ENCODE results near the gene HCRT. TPM values are rescaled to one million over a fixed set of nuclear protein-coding genes. Genes with fewer than 3 reads are reported as not detected.

The HCRT gene
- total RNA-seq, 3 donors from 2014 or later (not counting 1 experiment from before 2014, with no cell fraction given): not detected

DNA sequence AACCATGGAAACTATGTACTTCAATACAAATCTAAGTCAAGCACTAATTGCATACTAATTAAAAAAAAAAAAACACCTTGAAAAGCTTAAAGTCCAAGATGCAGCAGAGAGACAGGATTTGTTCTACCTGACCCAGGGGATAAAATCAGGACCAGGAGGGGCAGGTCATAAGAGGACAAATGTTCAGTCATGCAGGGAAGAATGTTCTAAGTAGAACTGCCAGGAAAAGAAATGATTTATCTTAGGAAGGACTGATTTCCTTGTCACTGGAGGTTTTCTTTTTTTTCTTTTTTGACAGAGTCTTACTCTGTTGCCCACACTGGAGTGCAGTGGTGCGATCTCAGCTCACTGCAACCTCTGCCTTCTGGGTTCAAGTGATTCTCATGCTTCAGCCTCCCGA, 18.1 kb upstream of the HCRT start:
- H3K27me3 ChIP-seq (ENCODE audit: control insufficient read depth, insufficient read depth, low read length): no peaks in the 10 kb centered on the region
- intact Hi-C loops (cut with micrococcal nuclease): no loop called here
- DNase-seq (no peak), ATAC-seq (no peak)
- Mint-ChIP-seq H3K4me3 (no peak overlapping the region), H3K4me1 (no peaks in the 10 kb centered on the region), H3K27me3 (ENCODE audit: low read depth in 2 of 2) (no peaks in the 10 kb centered on the region), H3K9me3 (no peaks in the 10 kb centered on the region), H3K27ac (no peak overlapping the region), H3K36me3 (no peaks in the 10 kb centered on the region)
- H3K4me1 ChIP-seq (ENCODE audit: control insufficient read depth, insufficient read depth, low read length): peaks cover 4% of the 10 kb centered on the region
- no peak overlapping the region for H3K27ac ChIP-seq (ENCODE audit: low read length)
- H3K36me3 ChIP-seq (ENCODE audit: control insufficient read depth, insufficient read depth, low read length): peaks cover 48% of the 10 kb centered on the region
- H3K9me3 ChIP-seq (ENCODE audit: control insufficient read depth, insufficient read depth, low read length): no peaks in the 10 kb centered on the region
- 100% methylated on average over 2 of the region's 2 CpGs for WGBS (ENCODE audit: insufficient coverage)
- H3K4me3 ChIP-seq (ENCODE audit: low read length): no peak overlapping the region
- TF ChIP-seq, protein P1, sequence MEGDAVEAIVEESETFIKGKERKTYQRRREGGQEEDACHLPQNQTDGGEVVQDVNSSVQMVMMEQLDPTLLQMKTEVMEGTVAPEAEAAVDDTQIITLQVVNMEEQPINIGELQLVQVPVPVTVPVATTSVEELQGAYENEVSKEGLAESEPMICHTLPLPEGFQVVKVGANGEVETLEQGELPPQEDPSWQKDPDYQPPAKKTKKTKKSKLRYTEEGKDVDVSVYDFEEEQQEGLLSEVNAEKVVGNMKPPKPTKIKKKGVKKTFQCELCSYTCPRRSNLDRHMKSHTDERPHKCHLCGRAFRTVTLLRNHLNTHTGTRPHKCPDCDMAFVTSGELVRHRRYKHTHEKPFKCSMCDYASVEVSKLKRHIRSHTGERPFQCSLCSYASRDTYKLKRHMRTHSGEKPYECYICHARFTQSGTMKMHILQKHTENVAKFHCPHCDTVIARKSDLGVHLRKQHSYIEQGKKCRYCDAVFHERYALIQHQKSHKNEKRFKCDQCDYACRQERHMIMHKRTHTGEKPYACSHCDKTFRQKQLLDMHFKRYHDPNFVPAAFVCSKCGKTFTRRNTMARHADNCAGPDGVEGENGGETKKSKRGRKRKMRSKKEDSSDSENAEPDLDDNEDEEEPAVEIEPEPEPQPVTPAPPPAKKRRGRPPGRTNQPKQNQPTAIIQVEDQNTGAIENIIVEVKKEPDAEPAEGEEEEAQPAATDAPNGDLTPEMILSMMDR (IDR thresholded peaks at IDR 0.05): no peak

- H3K27me3 ChIP-seq (ENCODE audit: control insufficient read depth, insufficient read depth, low read length): no peaks in the 10 kb centered on the region
- no peaks in the 10 kb centered on the region for H3K9me3 Mint-ChIP-seq
- no peak for DNase-seq
- no peaks in the 10 kb centered on the region for H3K4me1 Mint-ChIP-seq
- TF ChIP-seq, protein P1 (IDR thresholded peaks at IDR 0.05): no peak
- intact Hi-C loops (cut with micrococcal nuclease): no loop called here
- no peaks in the 10 kb centered on the region for H3K36me3 Mint-ChIP-seq
- H3K4me1 ChIP-seq (ENCODE audit: control insufficient read depth, insufficient read depth, low read length): peaks cover 4% of the 10 kb centered on the region
- H3K4me3 ChIP-seq (ENCODE audit: low read length): no peak overlapping the region
- H3K27me3 Mint-ChIP-seq (ENCODE audit: low read depth in 2 of 2): no peaks in the 10 kb centered on the region
- WGBS (ENCODE audit: insufficient coverage): 100% methylated on average over 5 of the region's 5 CpGs
- H3K4me3 Mint-ChIP-seq: no peak overlapping the region
- no peak for ATAC-seq
- H3K9me3 ChIP-seq (ENCODE audit: control insufficient read depth, insufficient read depth, low read length): no peaks in the 10 kb centered on the region
- H3K27ac ChIP-seq (ENCODE audit: low read length): no peak overlapping the region
- H3K27ac Mint-ChIP-seq: no peak overlapping the region
- peaks cover 47% of the 10 kb centered on the region for H3K36me3 ChIP-seq (ENCODE audit: control insufficient read depth, insufficient read depth, low read length)
Observed at GRCh38 chr17:42202696-42203095, 17.4 kb upstream of the HCRT start.

DNA sequence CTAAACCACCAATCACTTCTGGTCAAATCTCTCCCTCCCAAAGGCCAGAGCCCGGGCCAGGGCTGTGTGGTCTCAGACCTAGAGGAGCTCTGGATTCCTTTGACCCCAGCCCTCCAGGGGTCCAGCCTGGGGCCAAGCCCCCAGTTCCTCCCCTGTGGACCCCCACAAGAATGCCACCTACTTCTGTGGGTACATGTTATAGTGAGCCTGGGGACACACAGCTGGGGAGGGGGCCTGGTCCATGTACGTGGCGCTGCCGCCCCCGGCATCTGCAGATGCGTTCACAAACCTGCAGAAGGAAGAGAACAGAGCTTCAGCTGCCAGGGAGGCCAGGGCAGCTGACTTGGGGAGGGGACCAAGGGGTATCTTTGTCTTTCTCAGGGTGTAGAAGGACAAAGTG, 16.9 kb upstream of the HCRT start:
- Mint-ChIP-seq H3K27ac (peak overlapping the region in 1 of 2 donors; percentile 20), H3K9me3 (no peaks in the 10 kb centered on the region), H3K4me3 (no peak overlapping the region), H3K27me3 (ENCODE audit: low read depth in 2 of 2) (no peaks in the 10 kb centered on the region), H3K4me1 (no peaks in the 10 kb centered on the region), H3K36me3 (no peaks in the 10 kb centered on the region)
- no peak overlapping the region for H3K27ac ChIP-seq (ENCODE audit: low read length)
- no peaks in the 10 kb centered on the region for H3K9me3 ChIP-seq (ENCODE audit: control insufficient read depth, insufficient read depth, low read length)
- DNase-seq (no peak), ATAC-seq (no peak)
- H3K27me3 ChIP-seq (ENCODE audit: control insufficient read depth, insufficient read depth, low read length): no peaks in the 10 kb centered on the region
- TF ChIP-seq, protein P1 (IDR thresholded peaks at IDR 0.05): no peak
- intact Hi-C loops (cut with micrococcal nuclease): no loop called here
- H3K36me3 ChIP-seq (ENCODE audit: control insufficient read depth, insufficient read depth, low read length): peaks cover 42% of the 10 kb centered on the region
- no peak overlapping the region for H3K4me3 ChIP-seq (ENCODE audit: low read length)
- H3K4me1 ChIP-seq (ENCODE audit: control insufficient read depth, insufficient read depth, low read length): peaks cover 4% of the 10 kb centered on the region
- 97% methylated on average over 6 of the region's 6 CpGs for WGBS (ENCODE audit: insufficient coverage)

GRCh38 chr17:42201458-42201772, 16.2 kb upstream of the HCRT start:
- Mint-ChIP-seq H3K9me3 (no peaks in the 10 kb centered on the region), H3K4me1 (no peaks in the 10 kb centered on the region), H3K27ac (peak overlapping the region in 1 of 2 donors; percentile 20), H3K27me3 (ENCODE audit: low read depth in 2 of 2) (no peaks in the 10 kb centered on the region), H3K36me3 (no peaks in the 10 kb centered on the region), H3K4me3 (no peak overlapping the region)
- WGBS (ENCODE audit: insufficient coverage): 92% methylated on average over 8 of the region's 10 CpGs
- Histone ChIP-seq H3K27ac (ENCODE audit: low read length) (no peak overlapping the region), H3K36me3 (ENCODE audit: control insufficient read depth, insufficient read depth, low read length) (peaks cover 40% of the 10 kb centered on the region), H3K4me1 (ENCODE audit: control insufficient read depth, insufficient read depth, low read length) (peaks cover 4% of the 10 kb centered on the region), H3K9me3 (ENCODE audit: control insufficient read depth, insufficient read depth, low read length) (no peaks in the 10 kb centered on the region), H3K27me3 (ENCODE audit: control insufficient read depth, insufficient read depth, low read length) (no peaks in the 10 kb centered on the region), H3K4me3 (ENCODE audit: low read length) (no peak overlapping the region)
- ATAC-seq (no peak), DNase-seq (no peak)
- intact Hi-C loops (cut with micrococcal nuclease): no loop called here
- TF ChIP-seq, protein P1 (IDR thresholded peaks at IDR 0.05): no peak
